Left lung (tissue), 10 donors: ENCODE measurements around the gene WDR27. TPM values are rescaled to one million over a fixed set of nuclear protein-coding genes. Genes with fewer than 3 reads are reported as not detected.

Experiments
- ATAC-seq: fragments of 200-7000 bp; cut with Tn5 transposase; one replicate; pipeline ENCODE4 v1.9.1; 2020; ENCODE audit warnings: moderate library complexity
- DNase-seq, 4 donors: peaks; one replicate each; pipeline ENCODE4 v3.0.0-alpha.2; 2013 to 2020
- H3K27ac ChIP-seq, 2 donors: fragments of 200-600 bp; sonication (generic) in 1 of 2; one replicate each; pipeline versions ENCODE4 v1.5.0 to v1.8.0; 2020 to 2021
- H3K27me3 ChIP-seq, 2 donors: fragments of 200-600 bp; sonication (generic) in 1 of 2; one replicate each; pipeline versions ENCODE4 v1.5.0 to v1.8.0; 2020 to 2021
- H3K36me3 ChIP-seq, 2 donors: fragments of 200-600 bp; sonication (generic) in 1 of 2; one replicate each; pipeline versions ENCODE4 v1.5.0 to v1.8.0; 2020 to 2021
- H3K4me1 ChIP-seq, 2 donors: fragments of 200-600 bp; one replicate each; pipeline ENCODE4 v1.8.0; 2021
- H3K4me3 ChIP-seq, 2 donors: fragments of 200-600 bp; sonication (generic) in 1 of 2; one replicate each; pipeline versions ENCODE4 v1.5.0 to v1.8.0; 2020 to 2021; ENCODE audit warnings: mild to moderate bottlenecking in 1 of 2
- H3K9me3 ChIP-seq, 2 donors: fragments of 200-600 bp; sonication (generic) in 1 of 2; one replicate each; pipeline versions ENCODE4 v1.5.0 to v1.8.0; 2020 to 2021
- CTCF ChIP-seq, 2 donors: fragments of 200-600 bp; sonication (generic) in 1 of 2; IDR thresholded peaks; one replicate each; pipeline versions ENCODE4 v1.5.0 to v1.8.0; 2021; ENCODE audit warnings: antibody characterized with exemption in 2 of 2
- intact Hi-C, 2 donors: fragments of 100-400 bp; cut with DNase I; formaldehyde crosslinking; loops; one replicate each; pipeline versions ENCODE4 v1.11.2 to v1.14.2; 2022
- polyA plus RNA-seq, 6 donors: library from polyadenylated mRNA; unstranded; fragments of 120-200 nt; gene quantifications; one replicate each; pipeline ENCODE4 v1.2.1, GENCODE V29; 2013; ENCODE audit not compliant: insufficient read length in 6 of 6
- total RNA-seq, 2 donors: library from RNA; stranded (reverse); fragmentation: NEBNext Ultra II Directional; extraction: Animal tissue kit (Norgen Biotek cat#: 25700); gene quantifications; one replicate each; pipeline ENCODE4 v1.2.1, GENCODE V29; 2021
- donor health status: DM: no; HTN: yes; CAD: no.
- donor health status: DM: no; HTN: no; CAD: no.

Gene WDR27
- total and polyA plus RNA-seq, 8 donors, result 31.3 to 104 (median 86.3) TPM

DNA sequence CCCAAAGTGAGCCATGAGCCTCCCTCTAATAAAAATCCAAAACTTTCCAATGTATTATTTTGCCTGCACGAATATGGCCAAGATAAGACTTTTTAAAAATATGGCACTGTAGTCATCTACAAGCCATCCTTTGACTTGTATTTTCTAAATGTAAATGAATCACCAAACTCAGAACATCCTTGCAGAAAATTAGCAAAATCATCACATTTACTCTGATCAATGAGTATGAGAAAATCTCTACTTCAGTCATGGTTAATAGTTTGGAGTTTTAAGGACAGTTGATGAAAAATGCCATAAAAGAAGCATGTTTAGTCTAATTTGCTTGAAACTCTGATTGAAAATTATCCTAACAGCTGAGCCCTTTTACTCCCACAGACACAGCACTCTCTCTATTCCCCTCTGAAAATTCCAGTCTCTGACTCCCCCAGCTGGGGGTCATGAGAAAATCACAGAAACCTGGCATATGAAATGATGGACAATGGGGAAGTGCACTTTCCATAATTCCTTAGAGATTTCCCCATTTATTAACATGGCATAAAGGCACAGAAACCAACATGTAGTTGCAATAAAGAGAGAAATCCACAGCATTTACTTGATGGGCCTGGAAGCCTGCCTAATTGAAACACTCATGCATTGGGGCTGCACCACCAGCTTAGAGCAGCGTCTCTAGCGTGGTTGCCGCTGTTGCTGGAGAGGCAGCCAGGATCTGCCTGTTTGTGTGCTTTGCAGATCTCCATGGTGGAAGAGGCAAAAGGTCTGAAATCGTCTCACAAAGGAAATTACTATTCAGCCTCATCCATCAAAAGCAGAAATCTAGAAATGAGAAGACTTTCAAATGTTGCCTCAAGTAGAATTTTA is 214.0 kb downstream of the WDR27 start:
- DNase-seq (peak in 2 of 4 donors; percentile 53 to 57), ATAC-seq (peak; percentile 45)
- no peak for TF ChIP-seq CTCF (IDR thresholded peaks at IDR 0.05)

DNA sequence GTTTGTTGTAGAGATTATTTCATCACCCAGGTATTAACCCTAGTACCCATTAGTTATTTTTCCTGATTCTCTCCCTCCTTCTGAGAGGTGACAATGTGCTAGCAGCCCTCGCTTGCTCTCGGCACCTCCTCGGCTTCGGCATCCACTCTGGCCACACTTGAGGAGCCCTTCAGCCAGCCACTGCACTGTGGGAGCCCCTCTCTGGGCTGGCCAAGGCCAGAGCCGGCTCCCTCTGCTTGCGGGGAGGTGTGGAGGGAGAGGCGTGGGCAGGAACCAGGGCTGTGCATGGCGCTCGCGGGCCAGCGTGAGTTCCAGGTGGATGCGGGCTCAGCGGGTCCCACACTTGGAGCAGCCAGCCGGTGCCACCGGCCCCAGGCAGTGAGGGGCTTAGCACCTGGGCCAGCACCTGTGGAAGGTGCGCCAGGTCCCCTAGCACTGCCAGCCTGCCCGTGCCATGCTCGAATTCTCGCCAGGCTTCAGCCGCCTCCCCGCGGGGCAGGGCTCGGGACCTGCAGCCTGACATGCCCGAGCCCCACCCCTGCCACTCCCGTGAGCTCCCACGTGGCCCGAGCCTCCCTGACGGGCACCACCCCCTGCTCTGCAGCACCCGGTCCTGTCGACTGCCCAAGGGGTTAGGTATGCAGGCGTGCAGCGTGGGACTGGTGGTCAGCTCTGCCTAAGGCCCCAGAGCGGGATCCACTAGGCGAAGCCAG is 221.9 kb downstream of the WDR27 start:
- Histone ChIP-seq H3K36me3 (no peaks in the 10 kb centered on the region), H3K27me3 (no peaks in the 10 kb centered on the region), H3K4me1 (no peaks in the 10 kb centered on the region), H3K4me3 (no peak overlapping the region), H3K9me3 (peaks cover 0 to 47% of the 10 kb centered on the region in 2 donors), H3K27ac (no peak overlapping the region)
- DNase-seq, result no peak
- no peak for TF ChIP-seq CTCF (IDR thresholded peaks at IDR 0.05)
- intact Hi-C loops, result no loop called here
- ATAC-seq, result no peak

More for the DNA sequence above, 214.0 kb downstream of the WDR27 start:
- peaks cover 0 to 8% of the 10 kb centered on the region in 2 donors for H3K4me1 ChIP-seq
- no peaks in the 10 kb centered on the region for H3K27me3 ChIP-seq
- no peak overlapping the region for H3K27ac ChIP-seq
- H3K36me3 ChIP-seq, result no peaks in the 10 kb centered on the region
- H3K4me3 ChIP-seq, result no peak overlapping the region
- H3K9me3 ChIP-seq, result peaks cover 0 to 12% of the 10 kb centered on the region in 2 donors
- intact Hi-C loops, result no loop called here

DNA sequence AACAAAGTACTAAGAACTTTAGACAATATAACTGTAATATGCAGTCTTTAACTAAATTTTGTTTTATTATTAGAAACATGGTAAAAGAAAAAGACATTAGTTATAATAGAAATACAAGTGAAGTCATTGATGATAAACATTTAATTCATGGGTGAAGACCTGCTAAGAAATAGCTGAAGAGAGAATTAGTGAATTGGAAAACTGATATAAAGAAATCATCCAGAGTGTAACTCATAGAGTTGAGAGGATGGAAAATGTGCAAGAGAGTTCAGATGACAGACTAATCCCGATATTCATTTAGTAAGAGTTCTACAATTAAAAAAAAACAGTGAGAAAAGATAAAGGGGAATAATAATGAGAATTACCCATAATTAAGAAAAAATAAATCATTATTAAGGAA is 227.5 kb downstream of the WDR27 start:
- TF ChIP-seq CTCF (IDR thresholded peaks at IDR 0.05), result no peak
- no peaks in the 10 kb centered on the region for H3K4me1 ChIP-seq
- DNase-seq, result no peak

GRCh38 chr6:169473663-169474062 is 228.2 kb downstream of the WDR27 start:
- ATAC-seq (no peak), DNase-seq (no peak)
- no peak overlapping the region for H3K4me3 ChIP-seq
- no peak for TF ChIP-seq CTCF (IDR thresholded peaks at IDR 0.05)
- H3K27ac ChIP-seq, result no peak overlapping the region
- intact Hi-C loops, result no loop called here
- peaks cover 4 to 46% of the 10 kb centered on the region in 2 donors for H3K9me3 ChIP-seq
- no peaks in the 10 kb centered on the region for H3K36me3 ChIP-seq
- H3K27me3 ChIP-seq, result no peaks in the 10 kb centered on the region
- H3K4me1 ChIP-seq, result no peaks in the 10 kb centered on the region

More for the DNA sequence above, 227.5 kb downstream of the WDR27 start:
- intact Hi-C loops, result no loop called here
- Histone ChIP-seq H3K27me3 (no peaks in the 10 kb centered on the region), H3K4me3 (no peak overlapping the region), H3K9me3 (peaks cover 4 to 39% of the 10 kb centered on the region in 2 donors), H3K36me3 (no peaks in the 10 kb centered on the region), H3K27ac (no peak overlapping the region)
- ATAC-seq, result no peak

GRCh38 chr6:169472786-169473416 is 228.9 kb downstream of the WDR27 start:
- H3K4me3 ChIP-seq, result no peak overlapping the region
- no peaks in the 10 kb centered on the region for H3K4me1 ChIP-seq
- H3K36me3 ChIP-seq, result no peaks in the 10 kb centered on the region
- TF ChIP-seq CTCF (IDR thresholded peaks at IDR 0.05), result no peak
- DNase-seq (no peak), ATAC-seq (no peak)
- H3K27ac ChIP-seq, result no peak overlapping the region
- intact Hi-C loops, result no loop called here
- no peaks in the 10 kb centered on the region for H3K27me3 ChIP-seq
- H3K9me3 ChIP-seq, result peaks cover 4 to 52% of the 10 kb centered on the region in 2 donors
